ENCODE results near the gene CRACR2B.

- TF ChIP-seq NFE2 (CRISPR knock-in tag; IDR thresholded peaks at IDR 0.05), result no peak
- TF ChIP-seq TCF7L2 (IDR thresholded peaks at IDR 0.05; ENCODE audit: low read depth, low read length), result no peak
- no peak for TF ChIP-seq SMAD1 (CRISPR knock-in tag; IDR thresholded peaks at IDR 0.05; ENCODE audit: borderline replicate concordance, low read depth)
- TF ChIP-seq RAD21 (CRISPR knock-in tag; IDR thresholded peaks at IDR 0.05), result no peak
- TF ChIP-seq ZNF747 (CRISPR knock-in tag; IDR thresholded peaks at IDR 0.05; ENCODE audit: borderline replicate concordance), result no peak
- TF ChIP-seq ZNF263 (CRISPR knock-in tag; IDR thresholded peaks at IDR 0.05), result no peak
- no peak for TF ChIP-seq FOXK2 (IDR thresholded peaks at IDR 0.05)
- no peak for TF ChIP-seq ADNP (CRISPR knock-in tag; IDR thresholded peaks at IDR 0.05)
- TF ChIP-seq SKI (IDR thresholded peaks at IDR 0.05; ENCODE audit: partially characterized antibody), result no peak
- no peak for TF ChIP-seq NR3C1 (CRISPR knock-in tag; IDR thresholded peaks at IDR 0.05)
- no peak for TF ChIP-seq MED8 (CRISPR knock-in tag; IDR thresholded peaks at IDR 0.05; ENCODE audit: insufficient replicate concordance)
- no peak for TF ChIP-seq FOXA3 (CRISPR knock-in tag; IDR thresholded peaks at IDR 0.05)
- no peak for TF ChIP-seq JUNB (CRISPR knock-in tag; IDR thresholded peaks at IDR 0.05; ENCODE audit: borderline replicate concordance)
Observed at GRCh38 chr11:875769-876301, 48.1 kb downstream of the CRACR2B start.

Data from HepG2 (cell line).